C4-2B (cell line): ENCODE results near the gene CLDN24.

Experiments
- H3K27ac ChIP-seq: fragments of 450-650 bp; 2 replicates; pipeline ENCODE4 v1.5.1; 2017
- ZFX ChIP-seq: fragments of 450-650 bp; IDR thresholded peaks from 2 replicates; pipeline ENCODE4 v1.6.1; 2017
- TF ChIP-seq, protein P1 (sequence below): fragments of 450-650 bp; conservative IDR thresholded peaks from 2 replicates; pipeline ENCODE4 v1.5.1; 2017; ENCODE audit warnings: mild to moderate bottlenecking

The CLDN24 gene

GRCh38 chr4:183345261-183345660 lies 23.0 kb upstream of the CLDN24 start:
- TF ChIP-seq ZFX: no peak
- TF ChIP-seq, protein P1, sequence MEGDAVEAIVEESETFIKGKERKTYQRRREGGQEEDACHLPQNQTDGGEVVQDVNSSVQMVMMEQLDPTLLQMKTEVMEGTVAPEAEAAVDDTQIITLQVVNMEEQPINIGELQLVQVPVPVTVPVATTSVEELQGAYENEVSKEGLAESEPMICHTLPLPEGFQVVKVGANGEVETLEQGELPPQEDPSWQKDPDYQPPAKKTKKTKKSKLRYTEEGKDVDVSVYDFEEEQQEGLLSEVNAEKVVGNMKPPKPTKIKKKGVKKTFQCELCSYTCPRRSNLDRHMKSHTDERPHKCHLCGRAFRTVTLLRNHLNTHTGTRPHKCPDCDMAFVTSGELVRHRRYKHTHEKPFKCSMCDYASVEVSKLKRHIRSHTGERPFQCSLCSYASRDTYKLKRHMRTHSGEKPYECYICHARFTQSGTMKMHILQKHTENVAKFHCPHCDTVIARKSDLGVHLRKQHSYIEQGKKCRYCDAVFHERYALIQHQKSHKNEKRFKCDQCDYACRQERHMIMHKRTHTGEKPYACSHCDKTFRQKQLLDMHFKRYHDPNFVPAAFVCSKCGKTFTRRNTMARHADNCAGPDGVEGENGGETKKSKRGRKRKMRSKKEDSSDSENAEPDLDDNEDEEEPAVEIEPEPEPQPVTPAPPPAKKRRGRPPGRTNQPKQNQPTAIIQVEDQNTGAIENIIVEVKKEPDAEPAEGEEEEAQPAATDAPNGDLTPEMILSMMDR: no peak
- H3K27ac ChIP-seq: no peak overlapping the region

GRCh38 chr4:183344523-183345255 lies 22.5 kb upstream of the CLDN24 start:
- no peak for TF ChIP-seq ZFX
- TF ChIP-seq, protein P1: no peak
- H3K27ac ChIP-seq: no peak overlapping the region

- TF ChIP-seq ZFX: no peak
- TF ChIP-seq, protein P1: no peak
Observed at GRCh38 chr4:183343730-183344129, 21.5 kb upstream of the CLDN24 start.

DNA sequence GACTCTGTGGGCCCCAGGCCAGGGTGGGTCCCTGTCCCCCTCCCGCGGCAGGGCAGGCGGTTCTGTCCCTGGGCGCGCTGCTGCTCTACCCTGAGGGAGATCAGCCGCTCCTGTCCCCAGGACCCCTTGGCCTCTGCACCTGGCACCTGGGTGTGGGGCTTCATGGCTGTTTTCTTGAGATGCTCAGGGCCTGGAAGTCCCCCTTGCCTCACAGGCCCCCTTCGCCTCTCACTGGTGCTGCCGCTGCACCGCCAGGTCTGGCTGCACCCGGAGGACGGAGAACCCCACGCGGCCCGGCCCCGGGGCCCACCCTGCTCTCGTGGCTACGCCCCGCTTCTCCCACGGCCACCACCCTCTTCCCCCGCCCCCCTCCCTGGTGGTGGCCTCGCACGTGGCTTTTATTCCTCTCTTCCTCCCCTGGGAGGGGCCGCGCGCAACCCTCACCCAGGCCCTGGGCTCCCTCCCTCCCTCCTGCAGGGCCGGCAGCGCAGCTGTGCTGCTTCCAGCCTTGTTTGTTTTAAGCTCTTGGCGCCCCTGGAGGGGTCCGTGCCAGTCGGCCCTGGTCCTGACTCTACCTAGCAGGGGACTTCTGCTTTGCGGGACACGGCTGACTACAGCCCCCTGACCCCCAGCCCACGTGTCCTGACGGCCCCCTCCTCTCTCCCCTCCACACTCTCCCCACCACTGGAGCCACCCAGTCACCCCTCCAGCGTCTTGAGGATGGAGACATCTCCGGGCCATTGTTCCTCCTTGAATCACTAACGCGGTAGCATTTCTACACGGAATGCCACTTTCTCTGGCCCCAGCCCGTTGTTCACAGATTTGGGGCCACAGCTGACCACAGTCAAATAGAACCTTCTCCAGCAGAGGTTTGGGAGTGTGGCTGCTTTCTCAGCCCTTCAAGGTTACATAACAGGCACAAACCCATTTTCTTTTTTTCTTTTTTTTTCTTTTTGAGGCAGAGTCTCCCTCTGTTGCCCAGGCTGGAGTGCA lies 20.6 kb upstream of the CLDN24 start:
- TF ChIP-seq, protein P1: no peak
- no peak for TF ChIP-seq ZFX
- H3K27ac ChIP-seq: no peak overlapping the region

More at GRCh38 chr4:183343730-183344129, 21.5 kb upstream of the CLDN24 start:
- H3K27ac ChIP-seq: no peak overlapping the region

GRCh38 chr4:183337833-183338232 lies 15.6 kb upstream of the CLDN24 start:
- H3K27ac ChIP-seq: no peak overlapping the region
- TF ChIP-seq, protein P1: no peak
- no peak for TF ChIP-seq ZFX

DNA sequence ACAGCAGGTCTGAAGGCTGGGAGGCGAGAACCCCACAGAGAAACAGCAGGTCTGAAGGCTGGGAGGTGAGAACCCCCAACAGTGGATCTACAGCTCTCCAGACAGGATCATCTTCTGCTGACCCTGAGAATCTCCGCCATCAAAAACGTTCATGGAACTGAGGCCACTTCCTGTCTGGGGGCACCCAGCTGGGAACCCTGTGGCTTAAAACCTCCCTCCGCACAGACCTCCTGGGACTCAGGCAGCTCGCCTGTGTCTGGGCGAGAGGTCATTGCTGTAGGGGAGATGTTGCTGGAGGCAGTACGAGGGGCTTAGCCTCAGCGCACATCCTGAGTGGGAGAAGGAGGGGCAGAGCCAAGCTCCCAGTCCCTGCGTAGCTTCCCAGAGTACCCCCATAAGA lies 15.1 kb upstream of the CLDN24 start:
- TF ChIP-seq, protein P1: no peak
- TF ChIP-seq ZFX: no peak
- H3K27ac ChIP-seq: no peak overlapping the region

DNA sequence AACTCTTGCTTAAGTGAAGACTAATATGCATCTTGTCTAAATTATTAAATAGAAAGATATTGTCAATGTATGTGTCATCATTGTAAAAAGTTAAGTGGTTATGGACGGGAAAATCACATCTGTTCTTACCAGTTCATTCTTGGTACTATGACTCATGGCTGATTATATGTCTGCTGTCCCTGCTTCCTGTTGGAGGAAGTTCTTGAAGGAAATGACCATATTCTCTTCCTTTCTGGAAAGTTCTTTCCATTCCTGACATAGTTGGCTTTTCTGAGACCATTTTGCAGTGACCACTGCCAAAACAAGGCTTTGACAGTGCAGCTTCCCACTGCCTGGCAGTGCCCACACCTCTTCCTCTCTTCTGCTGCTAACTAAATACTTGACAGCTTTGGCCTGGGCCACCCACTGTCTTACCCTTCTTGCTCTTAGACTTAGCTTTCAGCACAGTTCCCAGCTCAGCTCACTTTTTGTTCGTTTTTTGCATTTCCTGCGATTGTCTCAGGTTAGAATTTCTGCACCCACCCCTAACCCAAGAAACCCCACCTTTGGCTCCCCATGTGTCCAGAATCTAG lies 13.2 kb upstream of the CLDN24 start:
- TF ChIP-seq, protein P1: no peak
- no peak for TF ChIP-seq ZFX
- no peak overlapping the region for H3K27ac ChIP-seq
